ENCODE measurements around the gene SLC9A9. TPM values are rescaled to one million over a fixed set of nuclear protein-coding genes. Genes with fewer than 3 reads are reported as not detected.

The SLC9A9 gene
- total and polyA plus RNA-seq, 4 donors: 12.0 to 39.7 (median 19.1) TPM

DNA sequence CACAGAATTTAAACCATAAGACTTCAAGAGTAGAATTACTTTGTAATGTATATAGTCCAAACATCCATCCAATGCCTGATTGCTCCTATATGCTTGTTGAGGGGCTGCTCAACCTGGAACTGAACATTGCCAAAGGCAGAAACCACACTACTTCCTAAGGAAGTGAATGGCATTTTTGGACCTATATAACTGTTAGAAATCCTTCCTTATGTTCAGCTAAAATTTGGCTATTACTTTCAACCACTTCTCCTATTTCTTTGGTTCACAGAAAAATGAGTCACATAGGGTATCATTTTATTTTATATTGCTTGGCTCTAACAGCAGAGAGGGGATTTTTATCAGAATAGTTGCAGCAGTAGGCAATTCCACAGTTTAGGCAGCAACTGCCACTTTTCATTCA is 342.1 kb downstream of the SLC9A9 start:
- no peak overlapping the region for H3K27ac ChIP-seq (ENCODE audit: low read depth, low read length)

GRCh38 chr3:143503325-143503885 is 344.9 kb downstream of the SLC9A9 start:
- Histone ChIP-seq H3K4me1 (ENCODE audit: control insufficient read depth, insufficient read depth, low read length) (no peaks in the 10 kb centered on the region), H3K27me3 (ENCODE audit: control insufficient read depth, insufficient read depth, low read length) (no peaks in the 10 kb centered on the region), H3K9me3 (ENCODE audit: control insufficient read depth, insufficient read depth, low read length) (no peaks in the 10 kb centered on the region), H3K4me3 (ENCODE audit: low read depth, low read length) (no peak overlapping the region), H3K36me3 (ENCODE audit: control insufficient read depth, insufficient read depth, low read length) (no peaks in the 10 kb centered on the region), H3K27ac (ENCODE audit: low read depth, low read length) (no peak overlapping the region)
- WGBS (ENCODE audit: insufficient coverage): 98% methylated on average over 4 of the region's 4 CpGs
- DNase-seq (ENCODE audit: low read depth in 4 of 6, low spot score in 6 of 6): no peak

More for the DNA sequence above, 342.1 kb downstream of the SLC9A9 start:
- Histone ChIP-seq H3K4me3 (ENCODE audit: low read depth, low read length) (no peak overlapping the region), H3K27me3 (ENCODE audit: control insufficient read depth, insufficient read depth, low read length) (no peaks in the 10 kb centered on the region), H3K36me3 (ENCODE audit: control insufficient read depth, insufficient read depth, low read length) (no peaks in the 10 kb centered on the region), H3K9me3 (ENCODE audit: control insufficient read depth, insufficient read depth, low read length) (no peaks in the 10 kb centered on the region), H3K4me1 (ENCODE audit: control insufficient read depth, insufficient read depth, low read length) (no peaks in the 10 kb centered on the region)
- DNase-seq (ENCODE audit: low read depth in 4 of 6, low spot score in 6 of 6): no peak

DNA sequence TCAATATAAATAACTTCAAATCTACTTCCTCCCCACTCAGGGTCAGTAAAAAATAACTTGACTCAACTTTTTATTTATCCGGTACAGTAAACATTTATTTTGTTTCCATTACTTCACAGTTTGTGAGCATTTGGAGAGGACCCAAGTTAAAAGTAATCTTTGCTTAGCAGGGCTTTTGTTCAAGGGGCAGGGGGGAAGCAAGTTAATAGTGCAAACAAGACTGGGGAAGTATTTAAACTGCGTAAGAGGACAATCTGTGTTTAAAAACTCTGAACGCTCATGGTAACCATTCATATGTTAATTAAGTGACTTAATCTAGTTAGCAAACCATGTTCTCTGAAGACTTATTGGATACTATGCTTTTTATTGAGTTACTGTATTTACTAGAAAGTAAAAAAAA is 346.2 kb downstream of the SLC9A9 start:
- peak in 4 of 6 donors; percentile 15 to 65 (median 28) for DNase-seq (ENCODE audit: low read depth in 4 of 6, low spot score in 6 of 6)
- no peaks in the 10 kb centered on the region for H3K36me3 ChIP-seq (ENCODE audit: control insufficient read depth, insufficient read depth, low read length)
- no peak overlapping the region for H3K27ac ChIP-seq (ENCODE audit: low read depth, low read length)
- H3K9me3 ChIP-seq (ENCODE audit: control insufficient read depth, insufficient read depth, low read length): no peaks in the 10 kb centered on the region
- no CpG with 5 or more reads among the region's 3 CpGs for WGBS (ENCODE audit: insufficient coverage)
- H3K4me1 ChIP-seq (ENCODE audit: control insufficient read depth, insufficient read depth, low read length): no peaks in the 10 kb centered on the region
- H3K27me3 ChIP-seq (ENCODE audit: control insufficient read depth, insufficient read depth, low read length): no peaks in the 10 kb centered on the region
- H3K4me3 ChIP-seq (ENCODE audit: low read depth, low read length): no peak overlapping the region

- no peak for DNase-seq (ENCODE audit: low read depth in 4 of 6, low spot score in 6 of 6)
- Histone ChIP-seq H3K4me1 (ENCODE audit: control insufficient read depth, insufficient read depth, low read length) (no peaks in the 10 kb centered on the region), H3K36me3 (ENCODE audit: control insufficient read depth, insufficient read depth, low read length) (no peaks in the 10 kb centered on the region), H3K27me3 (ENCODE audit: control insufficient read depth, insufficient read depth, low read length) (no peaks in the 10 kb centered on the region), H3K27ac (ENCODE audit: low read depth, low read length) (no peak overlapping the region), H3K4me3 (ENCODE audit: low read depth, low read length) (no peak overlapping the region), H3K9me3 (ENCODE audit: control insufficient read depth, insufficient read depth, low read length) (no peaks in the 10 kb centered on the region)
- WGBS (ENCODE audit: insufficient coverage): 80% methylated on average over 1 of the region's 3 CpGs
Measured at GRCh38 chr3:143497382-143497781, 350.9 kb downstream of the SLC9A9 start.

- H3K4me3 ChIP-seq (ENCODE audit: low read depth, low read length): no peak overlapping the region
- H3K9me3 ChIP-seq (ENCODE audit: control insufficient read depth, insufficient read depth, low read length): no peaks in the 10 kb centered on the region
- H3K36me3 ChIP-seq (ENCODE audit: control insufficient read depth, insufficient read depth, low read length): no peaks in the 10 kb centered on the region
- H3K27me3 ChIP-seq (ENCODE audit: control insufficient read depth, insufficient read depth, low read length): no peaks in the 10 kb centered on the region
- WGBS (ENCODE audit: insufficient coverage): no CpG with 5 or more reads among the region's 1 CpG
- H3K27ac ChIP-seq (ENCODE audit: low read depth, low read length): no peak overlapping the region
- DNase-seq (ENCODE audit: low read depth in 4 of 6, low spot score in 6 of 6): peak in 1 of 6 donors; percentile 24
- H3K4me1 ChIP-seq (ENCODE audit: control insufficient read depth, insufficient read depth, low read length): no peaks in the 10 kb centered on the region
Measured at GRCh38 chr3:143496191-143496590, 352.1 kb downstream of the SLC9A9 start.

DNA sequence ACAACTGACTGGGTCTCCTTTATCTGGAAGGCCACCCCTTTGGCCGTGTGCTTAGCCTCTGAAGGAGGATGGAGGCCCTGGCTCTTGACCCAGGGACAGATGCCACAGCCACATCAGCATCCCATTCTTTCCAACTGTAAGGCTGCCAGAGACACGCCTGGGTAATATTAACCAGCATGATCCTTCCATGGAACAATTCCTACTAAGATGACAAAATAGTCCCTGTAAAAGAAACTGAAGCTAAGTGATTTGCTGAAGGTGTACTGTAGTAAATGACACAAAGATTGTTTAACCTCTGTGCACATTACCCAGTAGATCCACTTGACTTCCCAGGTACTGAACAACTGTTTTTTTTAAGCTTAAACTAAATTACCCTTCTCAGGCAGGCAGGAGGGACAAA is 352.7 kb downstream of the SLC9A9 start:
- Histone ChIP-seq H3K4me1 (ENCODE audit: control insufficient read depth, insufficient read depth, low read length) (no peaks in the 10 kb centered on the region), H3K27me3 (ENCODE audit: control insufficient read depth, insufficient read depth, low read length) (no peaks in the 10 kb centered on the region), H3K27ac (ENCODE audit: low read depth, low read length) (no peak overlapping the region), H3K4me3 (ENCODE audit: low read depth, low read length) (no peak overlapping the region), H3K9me3 (ENCODE audit: control insufficient read depth, insufficient read depth, low read length) (no peaks in the 10 kb centered on the region), H3K36me3 (ENCODE audit: control insufficient read depth, insufficient read depth, low read length) (no peaks in the 10 kb centered on the region)
- WGBS (ENCODE audit: insufficient coverage): 86% methylated on average over 1 of the region's 2 CpGs
- DNase-seq (ENCODE audit: low read depth in 4 of 6, low spot score in 6 of 6): no peak

- Histone ChIP-seq H3K9me3 (ENCODE audit: control insufficient read depth, insufficient read depth, low read length) (no peaks in the 10 kb centered on the region), H3K27ac (ENCODE audit: low read depth, low read length) (no peak overlapping the region), H3K27me3 (ENCODE audit: control insufficient read depth, insufficient read depth, low read length) (no peaks in the 10 kb centered on the region), H3K4me3 (ENCODE audit: low read depth, low read length) (no peak overlapping the region), H3K36me3 (ENCODE audit: control insufficient read depth, insufficient read depth, low read length) (no peaks in the 10 kb centered on the region), H3K4me1 (ENCODE audit: control insufficient read depth, insufficient read depth, low read length) (no peaks in the 10 kb centered on the region)
- no peak for DNase-seq (ENCODE audit: low read depth in 4 of 6, low spot score in 6 of 6)
Measured at GRCh38 chr3:143486611-143487010, 361.7 kb downstream of the SLC9A9 start.

DNA sequence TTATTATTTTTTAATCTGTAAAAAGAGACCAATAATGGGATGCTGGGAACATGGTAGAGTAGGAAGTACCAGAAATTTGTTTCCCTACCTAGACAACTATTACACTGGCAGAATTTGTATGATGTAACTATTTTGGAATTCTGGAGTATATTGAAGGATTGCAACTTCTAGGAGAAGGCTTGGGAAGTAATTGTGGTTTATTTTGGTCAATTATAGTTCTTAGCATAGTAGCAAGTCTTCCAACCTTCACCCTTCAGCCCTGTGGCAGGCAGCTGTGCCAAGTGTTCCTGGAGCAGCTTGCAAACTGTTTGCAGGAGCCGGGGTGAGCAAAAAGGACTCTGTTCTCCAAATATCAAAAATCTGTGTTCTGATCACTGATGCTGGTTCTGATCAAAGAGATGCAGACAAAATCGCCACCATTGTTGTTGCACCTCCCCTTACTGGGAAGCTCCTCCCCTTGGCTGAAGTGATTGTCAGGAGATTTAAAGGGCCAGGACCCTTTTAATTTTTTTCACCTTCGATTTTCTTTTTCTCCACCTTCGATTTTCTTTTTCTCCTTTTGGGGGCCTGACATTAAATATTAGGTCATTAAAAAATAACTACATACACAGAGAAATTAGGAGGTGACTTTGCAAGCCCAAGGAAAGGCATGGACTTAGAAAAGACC is 363.3 kb downstream of the SLC9A9 start:
- no CpG with 5 or more reads among the region's 4 CpGs for WGBS (ENCODE audit: insufficient coverage)

DNA sequence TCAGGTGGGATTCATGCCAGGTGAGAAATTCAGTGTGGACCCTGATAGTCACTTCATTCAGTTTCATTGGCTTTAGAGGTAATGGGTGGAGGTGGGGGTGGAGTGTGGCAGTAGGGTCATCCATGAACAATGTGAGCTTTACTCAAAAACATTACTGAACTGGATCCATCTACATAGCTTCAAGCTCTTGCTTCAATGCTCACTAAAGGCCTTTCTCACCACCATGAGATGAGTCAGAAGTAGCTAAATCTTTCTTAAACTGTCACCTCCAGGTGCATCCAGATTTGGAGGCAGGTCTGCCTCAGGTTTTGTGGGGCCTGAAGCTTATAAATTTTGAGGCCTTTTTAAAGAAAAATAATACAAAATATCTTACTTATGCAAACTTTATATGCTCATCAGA is 365.1 kb downstream of the SLC9A9 start:
- Histone ChIP-seq H3K9me3 (ENCODE audit: control insufficient read depth, insufficient read depth, low read length) (no peaks in the 10 kb centered on the region), H3K27ac (ENCODE audit: low read depth, low read length) (no peak overlapping the region), H3K4me1 (ENCODE audit: control insufficient read depth, insufficient read depth, low read length) (no peaks in the 10 kb centered on the region), H3K36me3 (ENCODE audit: control insufficient read depth, insufficient read depth, low read length) (no peaks in the 10 kb centered on the region), H3K4me3 (ENCODE audit: low read depth, low read length) (no peak overlapping the region), H3K27me3 (ENCODE audit: control insufficient read depth, insufficient read depth, low read length) (no peaks in the 10 kb centered on the region)
- DNase-seq (ENCODE audit: low read depth in 4 of 6, low spot score in 6 of 6): no peak

More for the DNA sequence above, 363.3 kb downstream of the SLC9A9 start:
- no peak overlapping the region for H3K27ac ChIP-seq (ENCODE audit: low read depth, low read length)
- H3K4me1 ChIP-seq (ENCODE audit: control insufficient read depth, insufficient read depth, low read length): no peaks in the 10 kb centered on the region
- no peaks in the 10 kb centered on the region for H3K9me3 ChIP-seq (ENCODE audit: control insufficient read depth, insufficient read depth, low read length)
- no peaks in the 10 kb centered on the region for H3K36me3 ChIP-seq (ENCODE audit: control insufficient read depth, insufficient read depth, low read length)
- H3K27me3 ChIP-seq (ENCODE audit: control insufficient read depth, insufficient read depth, low read length): no peaks in the 10 kb centered on the region
- DNase-seq (ENCODE audit: low read depth in 4 of 6, low spot score in 6 of 6): no peak
- no peak overlapping the region for H3K4me3 ChIP-seq (ENCODE audit: low read depth, low read length)
